HG02798 (cell line): ENCODE results near the gene OSBPL9.
"Not testable (repeated sequence)": the region's sequence is repeated elsewhere in the genome, so short reads cannot be mapped to it uniquely, and the experiment has no call there.

ENCODE experiments used
- ATAC-seq: cut with Tn5 transposase; IDR thresholded peaks from one replicate; pipeline ENCODE4 v1.9.1; 2021; ENCODE audit warnings: mild to moderate bottlenecking; ENCODE audit not compliant: unreplicated experiment, poor library complexity

Gene OSBPL9

DNA sequence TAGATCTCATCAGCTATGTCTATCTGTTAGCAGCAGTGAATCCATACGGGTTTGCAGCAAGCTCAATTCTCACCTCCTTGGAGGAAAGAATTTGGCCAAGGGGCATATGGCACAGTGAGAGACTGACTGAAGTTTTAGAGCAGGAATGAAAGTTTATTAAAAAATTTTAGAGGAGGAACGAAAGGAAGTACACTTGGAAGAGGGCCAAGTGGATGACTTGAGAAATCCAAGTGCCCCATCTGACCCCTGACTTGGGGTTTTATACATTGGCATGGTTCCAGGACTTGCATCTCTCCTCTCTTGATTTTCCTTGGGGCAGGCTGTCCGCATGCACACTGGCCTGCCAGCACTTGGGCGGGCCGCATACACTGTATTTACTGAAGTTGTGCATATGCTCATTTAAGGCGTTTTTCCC lies 9.2 kb upstream of the OSBPL9 start:
- no peak for ATAC-seq

DNA sequence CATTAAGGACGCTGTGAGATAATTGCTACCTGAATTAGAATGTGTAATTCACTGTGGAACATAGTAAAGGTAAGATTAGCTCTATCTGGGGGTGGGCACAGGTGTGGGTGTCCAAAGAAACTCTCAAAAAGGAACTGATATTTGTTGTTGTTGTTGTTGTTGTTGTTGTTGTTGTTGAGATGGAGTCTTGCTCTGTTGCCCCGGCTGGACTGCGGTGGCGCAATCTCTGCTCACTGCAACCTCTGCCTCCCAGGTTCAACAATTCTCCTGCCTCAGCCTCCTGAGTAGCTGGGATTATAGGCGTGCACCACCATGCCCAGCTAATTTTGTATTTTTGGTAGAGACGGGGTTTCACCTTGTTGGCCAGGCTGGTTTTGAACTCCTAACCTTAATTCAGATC lies 6.8 kb upstream of the OSBPL9 start:
- not testable (repeated sequence) for ATAC-seq

DNA sequence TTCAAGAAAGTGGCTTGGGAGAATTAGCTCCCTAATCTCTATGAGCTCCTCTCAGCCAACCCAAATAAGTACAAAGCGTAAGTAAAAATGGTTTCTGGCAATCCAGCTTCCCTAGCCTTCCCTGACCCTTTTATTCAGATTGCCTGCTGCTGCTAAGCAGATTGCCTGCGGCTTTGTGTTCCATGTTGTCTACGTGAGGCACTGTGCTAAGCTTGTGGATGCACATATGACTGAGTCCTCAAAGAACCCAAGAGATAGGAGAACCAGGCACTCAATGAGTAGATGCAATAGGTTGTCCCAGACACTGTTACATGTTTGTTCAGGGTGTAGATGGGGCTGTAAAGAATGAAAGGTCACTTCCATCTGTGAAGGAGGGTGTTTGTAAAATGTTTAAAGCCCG lies 6.3 kb upstream of the OSBPL9 start:
- no peak for ATAC-seq

DNA sequence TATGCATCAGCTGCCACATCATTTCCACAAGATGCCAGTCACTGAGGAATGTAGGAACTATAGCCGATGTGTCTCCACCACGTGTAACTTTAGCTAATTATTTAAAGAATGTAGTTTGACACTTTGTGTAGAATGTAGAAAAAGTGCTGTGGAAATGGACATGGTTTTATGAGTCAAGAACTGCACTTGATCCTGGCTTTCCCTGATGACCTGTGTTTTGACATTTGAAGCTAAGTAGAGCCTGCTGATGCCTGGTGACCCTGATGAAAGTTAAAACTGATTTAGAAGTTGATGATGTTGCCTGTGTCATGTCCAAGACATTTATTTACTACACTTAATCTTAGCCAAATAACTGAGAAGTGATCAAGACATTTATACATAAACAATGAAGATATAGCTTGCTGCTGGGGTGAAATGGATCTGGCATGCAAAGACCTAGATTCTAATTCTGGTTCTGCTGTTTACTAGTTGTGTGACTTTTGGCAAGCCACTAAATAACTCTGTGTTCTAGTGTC lies 4.4 kb upstream of the OSBPL9 start:
- ATAC-seq, result no peak

DNA sequence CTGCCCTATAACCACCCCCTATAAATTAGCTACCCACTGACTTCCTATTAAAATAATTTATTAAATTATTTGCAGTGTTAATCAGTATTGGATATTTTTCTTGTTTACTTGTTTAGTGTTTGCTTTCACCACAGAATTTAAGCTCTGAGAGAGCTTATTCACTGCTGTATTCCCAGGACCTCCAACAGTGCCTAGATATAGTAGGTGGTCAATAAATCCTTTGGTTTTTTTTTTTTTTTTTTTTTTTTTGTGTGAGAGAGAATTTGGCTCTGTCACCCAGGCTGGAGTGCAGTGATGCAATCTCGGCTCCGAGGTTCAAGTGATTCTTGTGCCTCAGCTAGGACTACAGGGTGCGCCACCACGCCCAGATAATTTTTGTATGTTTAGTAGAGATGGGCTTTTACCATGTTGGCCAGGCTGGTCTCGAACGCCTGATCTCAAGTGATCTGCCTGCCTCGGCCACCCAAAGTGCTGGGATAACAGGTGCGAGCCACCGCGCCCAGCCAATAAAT lies 1.1 kb upstream of the OSBPL9 start:
- no peak for ATAC-seq

DNA sequence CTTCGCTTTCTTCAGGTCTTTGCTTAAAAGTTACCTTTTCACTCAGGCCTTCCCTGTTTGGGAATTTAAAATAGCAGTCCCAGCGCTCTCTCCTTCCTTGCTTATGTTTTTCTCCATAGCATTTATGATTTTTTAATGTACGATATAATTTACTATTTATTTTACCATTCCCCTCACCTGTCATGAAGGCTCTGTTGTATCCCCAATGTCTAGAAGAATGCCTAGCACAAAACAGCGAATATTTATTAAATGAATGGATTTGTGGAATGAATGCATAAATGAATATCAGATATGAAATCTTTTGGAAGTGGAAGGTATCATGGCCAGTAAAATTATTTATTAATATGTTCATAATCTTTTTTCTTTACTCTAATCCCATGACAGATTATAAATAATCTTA lies 402 bp upstream of the OSBPL9 start:
- ATAC-seq, result no peak

DNA sequence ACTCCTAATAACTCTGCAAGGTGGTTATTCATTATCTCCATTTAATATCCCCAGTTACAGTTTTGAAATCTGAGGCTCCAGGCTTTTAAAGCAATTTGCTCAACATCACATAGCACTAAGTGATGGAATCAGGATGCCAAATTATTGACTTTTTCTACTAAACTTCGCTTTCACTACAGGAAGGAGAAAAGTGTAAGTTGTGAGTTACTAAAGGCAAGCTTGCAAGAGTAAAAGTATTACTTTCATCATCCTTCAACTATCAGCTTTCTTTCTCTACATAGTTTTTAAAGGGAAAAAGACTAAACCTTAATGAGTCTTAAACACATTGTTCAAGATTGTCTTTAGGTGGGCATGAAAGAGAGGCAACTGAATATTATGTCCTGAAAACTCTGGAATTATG lies 1.8 kb downstream of the OSBPL9 start:
- no peak for ATAC-seq

DNA sequence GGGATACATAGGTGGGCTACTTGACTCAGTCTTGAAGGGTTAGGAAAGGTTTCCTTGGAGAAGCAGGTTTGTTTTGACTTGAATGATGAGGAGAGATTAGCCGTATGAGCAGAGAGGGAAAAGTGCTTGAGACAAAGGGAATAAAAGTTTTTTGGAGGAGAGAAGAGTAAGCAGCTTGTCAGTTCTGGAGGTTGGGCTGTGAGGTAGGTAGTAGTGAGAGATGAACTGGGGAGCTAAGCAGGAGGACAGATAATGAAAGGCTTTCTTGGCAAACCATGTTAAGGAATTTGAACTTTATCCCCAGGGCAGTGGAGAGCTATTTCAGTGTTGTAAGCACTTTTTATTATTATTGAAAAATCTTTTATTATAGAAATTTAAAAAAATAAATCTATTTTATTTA lies 3.6 kb downstream of the OSBPL9 start:
- no peak for ATAC-seq

DNA sequence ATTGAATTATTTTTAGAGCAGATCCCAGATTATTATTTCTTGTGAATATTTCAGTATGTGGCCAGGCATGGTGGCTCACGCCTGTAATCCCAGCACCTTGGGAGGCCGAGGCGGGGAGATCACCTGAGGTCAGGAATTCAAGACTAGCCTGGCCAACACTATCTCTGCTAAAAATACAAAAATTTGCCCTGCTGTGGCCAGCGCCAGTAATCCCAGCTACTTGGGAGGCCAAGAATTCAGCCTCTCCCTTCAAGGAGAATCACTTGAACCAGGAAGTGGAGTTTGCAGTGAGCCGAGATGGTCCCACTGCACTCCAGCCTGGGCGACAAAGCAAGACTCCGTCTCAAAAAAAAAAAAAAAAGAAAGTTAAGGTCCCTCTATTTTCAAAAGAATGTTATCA lies 4.3 kb downstream of the OSBPL9 start:
- no peak for ATAC-seq

DNA sequence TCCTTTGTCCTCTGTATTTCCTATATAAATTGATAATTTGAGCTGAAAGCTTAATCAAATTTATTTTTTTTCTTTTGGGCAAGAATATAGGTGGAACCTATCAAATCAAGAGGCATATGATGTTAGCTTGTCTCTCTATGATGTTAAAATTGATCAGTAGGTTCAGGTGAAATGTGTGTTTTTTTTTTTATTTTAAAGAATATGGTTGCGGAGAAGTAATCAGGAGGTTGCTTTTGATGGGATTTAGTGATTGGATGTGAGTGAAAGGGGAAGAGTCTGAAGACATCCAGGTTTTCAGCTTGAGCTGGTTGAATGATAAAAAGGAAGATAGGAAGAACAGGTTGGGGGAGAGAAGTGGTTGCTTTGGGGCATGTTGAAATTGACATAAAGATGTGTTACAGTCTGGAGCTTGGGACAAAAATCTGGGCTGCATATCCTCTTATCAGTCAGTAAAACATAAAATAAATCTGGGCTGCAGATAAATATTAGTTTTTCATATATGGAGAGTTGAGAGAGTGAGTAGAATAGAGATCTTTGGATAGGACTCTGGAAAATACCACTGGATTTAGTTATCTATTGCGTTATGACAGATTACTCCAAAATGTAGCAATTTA lies 5.1 kb downstream of the OSBPL9 start:
- no peak for ATAC-seq

DNA sequence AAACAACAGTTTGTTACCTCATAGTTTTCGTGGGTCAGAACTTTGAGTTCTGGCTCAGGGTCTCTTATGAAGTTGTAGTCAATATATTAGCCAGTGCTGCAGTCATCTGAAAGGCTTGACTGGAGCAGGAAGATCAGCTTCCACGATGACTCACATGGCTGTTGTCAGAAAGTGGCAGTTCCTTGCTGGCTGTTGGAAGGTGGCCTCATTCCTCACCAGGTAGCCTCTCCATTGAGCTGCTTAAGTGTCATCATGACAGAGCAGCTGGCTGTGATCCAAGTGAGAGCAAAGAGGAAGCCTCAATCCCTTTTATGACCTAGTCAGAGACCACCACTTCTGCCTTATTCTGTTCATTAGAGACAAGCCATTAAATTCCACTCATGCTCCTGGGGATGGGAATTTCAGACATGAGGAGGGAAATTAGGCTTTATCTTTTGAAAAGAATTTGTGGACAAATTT lies 5.6 kb downstream of the OSBPL9 start:
- ATAC-seq, result no peak

DNA sequence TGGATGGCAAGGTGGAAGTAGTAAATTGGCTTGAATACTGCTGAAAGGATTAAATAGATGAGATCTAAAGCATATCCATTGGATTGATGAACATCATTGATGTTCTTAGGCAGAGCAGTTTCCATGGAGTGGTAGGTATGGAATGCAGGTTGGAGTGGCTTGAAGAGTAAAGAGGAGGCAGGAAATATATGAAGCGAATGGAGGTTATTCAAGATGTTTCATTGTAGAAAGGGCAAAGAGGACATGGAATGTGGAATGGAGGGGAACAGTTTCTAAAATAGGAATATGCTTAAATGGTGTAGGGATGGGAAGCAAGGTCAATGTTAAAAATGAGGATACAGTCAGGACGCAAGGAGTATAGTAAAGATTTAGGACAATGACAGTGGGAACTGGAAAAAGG lies 6.1 kb downstream of the OSBPL9 start:
- no peak for ATAC-seq

DNA sequence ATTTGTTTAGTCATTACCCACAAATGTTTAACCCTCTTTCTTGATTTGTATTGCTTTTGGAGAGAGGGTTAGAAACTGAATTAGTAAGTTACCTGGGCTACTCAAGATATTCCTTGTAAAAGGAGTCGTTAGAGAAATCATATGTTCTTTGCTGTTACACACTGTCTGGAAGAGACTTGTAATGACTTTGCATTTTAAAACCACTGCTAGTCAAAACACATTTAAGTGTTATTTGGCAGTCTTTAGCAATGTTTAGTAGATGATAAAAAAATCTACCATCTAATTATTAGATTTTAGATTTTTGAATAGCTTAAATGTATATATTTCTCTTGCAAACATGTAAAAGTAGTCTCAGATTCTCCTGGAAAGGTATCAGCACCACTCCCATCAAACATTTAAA lies 6.6 kb downstream of the OSBPL9 start:
- no peak for ATAC-seq

DNA sequence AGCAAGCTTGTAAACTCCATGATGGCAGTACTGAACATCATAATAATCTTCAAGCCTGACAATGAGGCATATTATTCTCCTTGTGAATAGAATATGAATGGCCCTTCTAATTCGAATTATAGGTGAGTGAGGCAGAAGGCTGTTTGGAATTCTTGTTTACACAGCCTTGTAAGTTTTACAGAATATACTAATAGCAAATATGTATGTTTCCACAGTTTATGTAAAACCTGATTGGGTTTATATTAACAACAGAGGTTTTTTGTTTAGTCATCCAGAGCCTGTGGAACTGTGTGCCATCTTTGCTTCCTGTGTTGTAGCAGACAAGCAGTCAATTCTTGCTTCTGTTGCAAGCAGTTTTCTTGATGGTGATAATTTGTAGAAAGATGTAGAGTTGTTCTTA lies 8.0 kb downstream of the OSBPL9 start:
- ATAC-seq, result no peak

DNA sequence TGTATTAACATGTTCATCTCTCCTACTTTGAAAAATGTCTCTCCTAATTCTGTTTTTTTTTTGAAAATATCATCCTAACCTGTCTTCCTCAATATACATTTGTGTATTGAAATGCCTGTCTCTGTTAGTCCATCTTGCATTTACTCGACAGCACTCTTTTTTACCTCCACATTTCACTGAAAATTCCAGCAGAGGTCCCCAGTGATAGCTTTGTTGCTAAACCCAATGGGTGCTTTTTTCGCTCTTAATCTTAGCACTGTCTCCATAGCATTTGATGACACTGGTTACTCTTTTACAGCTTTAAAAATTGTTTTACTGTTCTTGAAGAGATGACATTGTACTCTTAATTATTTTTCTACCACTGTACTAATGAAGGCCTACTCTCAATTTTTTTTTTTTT lies 10.8 kb downstream of the OSBPL9 start:
- ATAC-seq, result no peak

DNA sequence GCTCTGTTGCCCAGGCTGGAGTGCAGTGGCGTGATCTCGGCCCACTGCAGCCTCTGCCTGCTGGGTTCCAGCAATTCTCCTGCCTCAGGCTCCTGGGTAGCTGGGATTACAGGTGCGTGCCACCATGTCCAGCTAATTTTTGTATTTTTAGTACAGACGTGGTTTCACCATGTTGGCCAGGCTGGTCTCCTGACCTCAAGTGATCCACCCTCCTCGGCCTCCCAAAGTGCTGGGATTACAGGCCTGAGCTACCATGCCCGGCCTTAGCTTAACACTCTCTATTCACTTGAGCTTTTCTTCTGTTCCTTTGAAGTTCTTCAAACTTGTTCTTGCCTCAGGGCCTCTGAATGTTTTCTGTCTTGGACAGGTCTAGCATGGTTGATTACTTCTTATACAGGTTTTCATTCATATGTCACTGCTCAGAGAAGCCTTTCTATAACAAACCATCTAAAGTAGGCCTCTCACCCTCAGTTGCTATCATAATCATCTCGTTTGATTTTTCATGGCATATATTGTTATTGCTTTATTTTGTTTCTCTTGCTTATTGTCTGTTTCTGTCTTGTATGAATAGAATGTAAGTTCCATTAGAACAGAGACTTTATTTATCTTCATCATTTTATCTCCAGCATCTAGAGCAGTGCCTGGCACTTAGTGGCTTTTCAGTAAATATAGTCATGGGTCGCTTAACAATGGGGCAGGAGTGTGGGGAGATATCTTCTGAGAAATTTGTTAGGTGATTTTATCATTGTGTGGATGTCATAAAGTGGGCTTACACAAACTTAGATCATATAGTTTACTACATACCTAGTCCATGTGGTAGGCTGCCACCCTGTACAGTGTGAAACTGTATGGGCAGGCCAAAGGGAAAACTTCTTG lies 12.1 kb downstream of the OSBPL9 start:
- no peak for ATAC-seq

DNA sequence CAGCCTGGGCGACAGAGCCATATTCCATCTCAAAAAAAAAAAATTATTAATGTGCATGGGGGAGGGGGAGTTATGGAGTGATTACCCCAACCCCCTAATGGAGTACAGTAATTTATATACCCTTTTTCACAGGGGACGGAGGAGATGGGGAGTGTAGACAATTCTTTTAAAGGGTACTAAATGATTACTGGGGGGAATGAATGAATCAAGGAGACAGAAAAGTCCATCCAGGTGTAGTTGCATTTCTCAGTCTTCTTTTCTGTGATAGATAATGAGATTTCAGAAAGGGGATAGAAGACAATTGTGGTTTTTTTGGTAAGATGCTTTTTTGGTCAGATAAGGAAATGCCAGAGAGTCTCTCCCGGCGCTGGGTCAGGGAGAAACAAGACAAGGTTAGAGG lies 13.0 kb downstream of the OSBPL9 start:
- ATAC-seq, result no peak

DNA sequence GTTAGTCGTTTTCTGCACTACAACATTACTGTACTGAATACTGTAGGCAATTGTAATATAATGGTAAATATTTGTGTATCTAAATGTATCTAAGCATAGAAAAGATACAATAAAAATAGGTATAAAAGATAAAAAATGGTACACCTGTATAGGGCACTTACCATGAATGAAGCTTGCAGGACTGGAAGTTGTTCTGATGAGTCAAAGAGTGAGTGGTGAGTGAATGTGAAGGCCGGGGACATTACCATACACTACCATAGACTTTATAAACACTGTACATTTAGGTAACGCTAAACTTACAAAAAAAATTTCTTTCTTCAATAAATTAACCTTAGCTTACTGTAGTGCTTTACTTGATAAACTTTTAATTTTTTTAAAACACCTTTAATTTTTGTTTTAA lies 13.5 kb downstream of the OSBPL9 start:
- ATAC-seq, result no peak

DNA sequence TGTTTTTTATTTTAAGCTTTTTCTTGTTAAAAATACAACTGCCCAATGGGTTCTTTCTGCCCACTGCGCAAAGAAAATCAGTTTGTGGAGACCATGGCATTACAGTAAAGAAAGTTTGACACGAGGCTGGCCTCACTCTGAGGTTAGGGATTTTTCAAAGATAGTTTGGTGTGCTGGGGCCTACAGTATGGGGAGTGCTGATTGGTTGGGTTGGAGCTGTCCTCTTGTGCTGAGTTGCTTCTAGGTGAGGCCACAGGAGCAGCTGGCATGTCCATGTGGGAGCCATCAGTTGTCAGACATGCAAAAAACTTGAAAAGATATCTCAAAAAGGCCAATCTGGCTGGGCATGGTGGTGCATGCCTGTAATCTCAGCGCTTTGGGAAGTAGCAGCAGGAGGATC lies 14.0 kb downstream of the OSBPL9 start:
- ATAC-seq, result no peak

DNA sequence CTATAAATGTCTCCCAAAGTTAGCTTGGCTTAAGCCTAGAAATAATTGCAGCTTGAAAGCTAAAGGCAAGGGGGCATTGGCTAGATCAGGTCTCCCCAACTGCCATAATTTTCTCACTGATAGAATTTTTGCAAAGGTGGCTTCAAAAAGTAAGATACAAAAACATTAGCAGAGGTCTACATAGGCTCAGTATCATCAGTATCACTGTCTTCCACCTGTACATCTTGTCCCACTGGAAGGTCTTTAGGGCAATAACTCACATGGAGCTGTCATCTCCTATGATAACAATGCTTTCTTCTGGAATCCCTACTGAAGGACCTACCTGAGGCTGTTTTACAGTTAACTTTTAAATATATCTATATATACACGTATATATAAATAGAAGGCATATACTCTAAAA lies 14.9 kb downstream of the OSBPL9 start:
- ATAC-seq, result no peak

DNA sequence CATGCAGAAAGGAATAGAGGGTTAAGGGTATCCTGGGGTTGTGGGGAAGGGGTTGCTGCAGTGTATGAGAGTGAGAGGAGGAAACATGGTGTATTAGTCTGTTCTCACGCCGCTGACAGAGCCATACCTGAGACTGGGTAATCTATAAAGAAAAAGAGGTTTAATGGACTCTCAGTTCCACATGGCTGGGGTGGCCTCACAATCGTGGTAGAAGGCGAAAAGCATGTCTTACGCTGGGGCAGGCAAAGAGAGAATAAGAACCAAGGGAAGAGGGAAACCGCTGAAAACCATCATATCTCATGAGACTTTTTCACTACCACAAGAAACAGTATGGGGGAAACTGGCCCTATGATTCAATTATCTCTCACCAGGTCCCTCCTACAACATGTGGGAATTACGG lies 17.7 kb downstream of the OSBPL9 start:
- no peak for ATAC-seq

DNA sequence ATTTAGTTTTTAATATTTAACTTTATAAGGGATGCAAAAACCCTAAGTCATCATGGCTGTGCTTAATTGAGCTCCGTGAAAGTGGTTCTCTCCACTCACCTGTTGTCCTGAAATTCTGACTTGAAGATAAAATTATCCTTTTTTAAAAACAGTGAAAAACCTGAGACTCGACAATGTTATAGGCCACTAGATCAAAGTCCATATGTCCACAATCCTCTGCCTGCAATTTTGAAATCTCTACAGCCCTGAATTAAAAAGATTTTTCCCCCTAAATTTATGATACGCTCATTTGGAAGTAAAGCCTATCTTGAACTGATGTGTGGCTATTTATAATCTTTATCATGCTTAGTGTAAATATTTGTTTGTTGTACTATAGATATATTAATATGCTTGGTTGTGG lies 18.7 kb downstream of the OSBPL9 start:
- no peak for ATAC-seq
